GM21717 (cell line): Measurements from ENCODE around the gene DMBX1.

Experiments used
- ATAC-seq: cut with Tn5 transposase; IDR thresholded peaks from one replicate; pipeline ENCODE4 v1.9.1; 2021; ENCODE audit warnings: mild to moderate bottlenecking, moderate library complexity; ENCODE audit not compliant: unreplicated experiment

Gene DMBX1

GRCh38 chr1:46522969-46523320 is 33.3 kb downstream of the DMBX1 start:
- no peak for ATAC-seq

GRCh38 chr1:46523496-46524353 is 34.1 kb downstream of the DMBX1 start:
- no peak for ATAC-seq

- ATAC-seq: no peak
These were observed 35.2 kb downstream of the DMBX1 start for GRCh38 chr1:46524843-46525242.

- ATAC-seq: no peak
These were observed 35.8 kb downstream of the DMBX1 start for GRCh38 chr1:46525253-46525983.

GRCh38 chr1:46526013-46526690 is 36.5 kb downstream of the DMBX1 start:
- ATAC-seq: no peak

DNA sequence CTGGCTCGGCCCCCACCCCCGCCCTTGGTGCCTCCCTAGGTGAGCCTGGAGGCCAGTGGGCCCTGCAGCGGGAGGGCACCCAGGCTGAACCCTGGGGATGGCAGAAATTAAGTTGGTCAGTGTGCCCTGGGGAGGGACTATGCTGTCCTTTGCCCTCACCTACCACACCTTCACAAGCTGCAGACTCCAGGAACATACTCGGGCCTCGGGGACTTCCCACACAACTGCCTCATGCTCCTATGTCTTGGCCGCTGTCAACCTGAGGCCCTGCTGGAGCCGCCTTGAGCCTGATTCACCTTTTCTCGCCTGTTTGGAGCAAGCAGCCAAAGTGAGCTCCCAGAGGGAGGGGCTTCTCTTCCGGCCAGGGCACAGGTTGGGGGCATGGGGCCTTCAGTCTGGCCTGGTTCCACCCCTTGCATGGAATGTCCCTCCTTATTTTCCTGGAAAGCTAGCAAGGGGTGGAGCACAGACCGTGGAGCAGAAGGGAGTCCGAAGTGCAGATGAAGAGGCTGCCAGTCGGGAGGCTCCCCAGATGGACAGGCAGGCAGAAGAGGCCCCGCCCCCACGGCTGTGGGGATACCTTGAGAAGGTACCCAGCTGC is 37.2 kb downstream of the DMBX1 start:
- ATAC-seq: no peak

- peak; percentile 72 for ATAC-seq
These were observed 38.0 kb downstream of the DMBX1 start for GRCh38 chr1:46527474-46528296.

- no peak for ATAC-seq
These were observed 38.8 kb downstream of the DMBX1 start for GRCh38 chr1:46528297-46528955.

GRCh38 chr1:46529031-46529630 is 39.5 kb downstream of the DMBX1 start:
- ATAC-seq: no peak

GRCh38 chr1:46530311-46530710 is 40.7 kb downstream of the DMBX1 start:
- ATAC-seq: no peak

DNA sequence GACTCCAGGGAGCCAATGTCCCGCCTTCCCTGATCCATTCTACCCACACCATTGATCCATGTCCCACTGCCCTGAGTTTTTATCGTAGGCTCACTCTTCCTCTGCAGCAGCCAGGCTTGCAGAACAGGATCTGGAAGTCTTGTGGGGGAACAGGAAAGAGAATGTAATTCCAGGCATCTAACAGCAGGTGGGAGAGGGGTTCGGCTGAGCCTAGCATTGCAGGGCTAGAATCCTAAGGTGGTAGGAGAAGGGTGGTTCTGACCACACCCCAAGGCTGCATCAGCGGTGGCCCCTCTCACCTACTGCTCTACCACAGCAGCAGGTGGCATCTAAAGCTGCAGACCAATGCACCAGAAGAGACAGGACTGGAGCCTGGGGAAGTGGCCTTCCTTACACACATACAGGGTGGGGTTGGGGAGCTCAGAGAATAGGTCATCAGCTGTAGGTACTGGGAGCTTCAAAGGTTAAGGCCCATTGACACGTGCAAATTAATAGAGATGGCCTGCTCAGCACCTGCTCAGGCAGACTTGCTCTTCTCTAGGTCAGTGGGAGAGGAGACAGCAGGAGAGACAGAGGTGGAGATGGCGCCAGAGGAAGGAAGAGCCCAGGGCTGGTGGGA is 41.3 kb downstream of the DMBX1 start:
- ATAC-seq: no peak

GRCh38 chr1:46532095-46532494 is 42.5 kb downstream of the DMBX1 start:
- no peak for ATAC-seq

GRCh38 chr1:46532498-46533178 is 43.0 kb downstream of the DMBX1 start:
- ATAC-seq: no peak

DNA sequence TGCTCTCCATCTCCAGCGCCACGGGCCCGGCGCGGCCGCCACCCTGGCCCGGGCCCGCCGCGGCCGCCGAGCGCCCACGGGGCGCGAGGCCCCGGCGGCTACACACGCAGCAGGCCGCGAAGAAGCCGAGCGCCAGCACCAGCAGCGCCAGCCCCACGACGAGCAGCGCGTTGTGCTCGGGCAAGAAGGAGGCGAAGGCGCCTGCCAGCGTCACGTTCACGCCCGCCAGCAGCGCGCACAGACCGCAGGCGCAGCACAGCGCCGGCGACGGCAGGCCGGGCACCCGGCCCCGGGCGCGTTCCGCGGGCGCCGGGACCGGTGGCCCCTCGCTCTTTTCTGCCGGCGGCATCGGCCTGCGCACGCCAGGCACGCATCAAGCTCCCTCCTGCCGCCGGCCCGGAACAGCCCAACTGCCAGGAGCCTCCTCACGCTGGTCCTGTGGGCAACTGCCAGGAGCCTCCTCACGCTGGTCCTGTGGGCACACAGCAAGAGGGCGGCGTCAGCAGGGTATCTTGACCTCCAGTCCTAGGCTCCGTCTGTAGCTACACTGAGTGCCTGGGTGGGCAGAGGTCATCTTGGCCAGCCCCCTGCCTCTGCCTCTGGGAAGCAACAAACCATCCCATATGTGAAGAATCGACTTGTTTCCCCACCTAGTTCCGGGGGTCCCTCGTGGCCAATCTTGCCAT is 43.7 kb downstream of the DMBX1 start:
- ATAC-seq: no peak

DNA sequence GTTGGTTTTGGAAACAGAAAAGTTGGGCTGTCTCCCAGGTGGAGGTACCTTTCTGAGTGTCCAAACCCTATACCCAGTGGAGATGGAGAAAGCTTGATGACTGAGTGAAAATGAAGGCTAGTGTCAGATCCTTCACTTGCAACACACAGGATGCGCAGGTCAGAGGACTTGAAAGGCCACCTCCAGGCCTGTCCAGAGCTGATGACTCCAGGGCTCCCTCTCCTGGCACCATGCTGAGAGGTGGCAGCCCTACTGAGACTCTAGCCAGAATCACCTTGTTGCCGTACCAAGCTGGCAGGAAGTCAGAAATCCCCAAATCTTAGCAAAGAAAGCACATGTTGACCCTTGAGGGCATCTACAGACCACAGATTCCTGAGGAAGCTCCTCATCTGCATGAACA is 45.4 kb downstream of the DMBX1 start:
- no peak for ATAC-seq

DNA sequence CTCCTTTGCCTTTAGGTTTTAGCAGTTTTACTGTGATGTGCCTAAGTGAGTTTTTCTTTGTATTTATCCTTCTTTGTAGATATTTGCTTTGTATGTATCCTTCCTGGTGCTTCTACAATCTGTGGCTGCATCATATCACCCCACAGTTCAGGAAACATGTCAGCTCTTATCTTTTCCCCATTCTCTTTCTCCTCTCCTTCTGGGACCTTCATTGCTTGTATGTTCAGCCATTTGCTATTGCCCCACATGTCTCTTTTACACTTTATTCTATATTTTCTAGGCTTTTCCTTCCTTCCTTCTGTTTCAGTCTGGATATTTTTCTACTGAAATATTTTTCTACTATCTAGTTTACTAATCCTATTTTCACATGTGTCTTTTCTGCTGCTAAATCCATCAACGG is 46.9 kb downstream of the DMBX1 start:
- ATAC-seq: no peak

- no peak for ATAC-seq
These were observed 48.0 kb downstream of the DMBX1 start for GRCh38 chr1:46537651-46538050.

DNA sequence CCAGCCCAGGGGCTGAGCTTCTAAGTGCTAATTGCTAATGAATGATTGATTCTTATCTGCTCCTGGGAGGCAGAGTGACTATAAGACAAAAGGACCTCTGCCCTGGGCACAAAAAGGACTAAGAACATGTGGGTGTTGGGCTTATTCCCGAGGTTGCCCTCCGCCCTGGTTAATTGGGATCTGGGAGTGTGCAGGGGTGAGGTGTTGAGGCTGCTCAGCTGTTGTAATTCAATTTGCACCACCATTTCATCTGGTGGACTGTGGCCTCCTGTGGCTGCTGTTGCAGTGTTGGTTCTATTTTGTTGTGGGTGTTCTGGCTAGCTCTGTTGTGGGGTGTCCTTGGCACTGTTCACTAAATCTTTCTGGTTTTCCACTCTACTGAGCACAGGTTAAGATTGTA is 48.5 kb downstream of the DMBX1 start:
- no peak for ATAC-seq
